Loucy (cell line): ENCODE measurements around the gene ZCCHC8.

Source experiments
- CTCF ChIP-seq: fragments of 200-600 bp; sonication (generic); conservative IDR thresholded peaks from 2 replicates; pipeline ENCODE4 v1.5.1; 2014; ENCODE audit warnings: mild to moderate bottlenecking, antibody characterized with exemption, low read length
- EZH2phosphoT487 ChIP-seq: fragments of 200-600 bp; IDR thresholded peaks from 2 replicates; pipeline ENCODE4 v1.6.1; 2018; ENCODE audit warnings: antibody characterized with exemption, mild to moderate bottlenecking, moderate library complexity, borderline replicate concordance

- no peak for TF ChIP-seq CTCF
- no peak for TF ChIP-seq EZH2phosphoT487
These were observed 11.7 kb downstream of the ZCCHC8 start for GRCh38 chr12:122489038-122489437.
